ENCODE results near the gene DHRS13.

GRCh38 chr17:28896884-28897768, 5.8 kb downstream of the DHRS13 start, which contains the start of gene FLOT2:
- TF ChIP-seq CTCF (IDR thresholded peaks at IDR 0.05): no peak
- peak; percentile 75 to 87 for TF ChIP-seq POLR2AphosphoS5 (IDR thresholded peaks at IDR 0.05; ENCODE audit: insufficient read depth in 1 of 2, low read depth in 1 of 2)

All from vagina (tissue), 2 donors.